IPS-18a (cell line): ENCODE measurements around the gene MSLN.

Source experiments
- H3K27ac ChIP-seq: one replicate; pipeline ENCODE4 v1.5.1; 2013; ENCODE audit warnings: low read length
- H3K27me3 ChIP-seq: one replicate; pipeline ENCODE4 v1.6.1; 2013; ENCODE audit warnings: mild to moderate bottlenecking, low read length; ENCODE audit not compliant: control insufficient read depth, insufficient read depth
- H3K36me3 ChIP-seq: one replicate; pipeline ENCODE4 v1.6.1; 2013; ENCODE audit warnings: low read depth, low read length; ENCODE audit not compliant: control insufficient read depth
- H3K4me1 ChIP-seq: one replicate; pipeline ENCODE4 v1.6.1; 2013; ENCODE audit warnings: low read depth, low read length; ENCODE audit not compliant: control insufficient read depth
- H3K4me3 ChIP-seq: one replicate; pipeline ENCODE4 v1.5.1; 2013; ENCODE audit warnings: low read length
- H3K9ac ChIP-seq: one replicate; pipeline ENCODE4 v1.6.1; 2013; ENCODE audit warnings: mild to moderate bottlenecking, low read length, moderate library complexity
- H3K9me3 ChIP-seq: one replicate; pipeline ENCODE4 v1.6.1; 2013; ENCODE audit warnings: low read depth, low read length; ENCODE audit not compliant: control insufficient read depth

MSLN gene

DNA sequence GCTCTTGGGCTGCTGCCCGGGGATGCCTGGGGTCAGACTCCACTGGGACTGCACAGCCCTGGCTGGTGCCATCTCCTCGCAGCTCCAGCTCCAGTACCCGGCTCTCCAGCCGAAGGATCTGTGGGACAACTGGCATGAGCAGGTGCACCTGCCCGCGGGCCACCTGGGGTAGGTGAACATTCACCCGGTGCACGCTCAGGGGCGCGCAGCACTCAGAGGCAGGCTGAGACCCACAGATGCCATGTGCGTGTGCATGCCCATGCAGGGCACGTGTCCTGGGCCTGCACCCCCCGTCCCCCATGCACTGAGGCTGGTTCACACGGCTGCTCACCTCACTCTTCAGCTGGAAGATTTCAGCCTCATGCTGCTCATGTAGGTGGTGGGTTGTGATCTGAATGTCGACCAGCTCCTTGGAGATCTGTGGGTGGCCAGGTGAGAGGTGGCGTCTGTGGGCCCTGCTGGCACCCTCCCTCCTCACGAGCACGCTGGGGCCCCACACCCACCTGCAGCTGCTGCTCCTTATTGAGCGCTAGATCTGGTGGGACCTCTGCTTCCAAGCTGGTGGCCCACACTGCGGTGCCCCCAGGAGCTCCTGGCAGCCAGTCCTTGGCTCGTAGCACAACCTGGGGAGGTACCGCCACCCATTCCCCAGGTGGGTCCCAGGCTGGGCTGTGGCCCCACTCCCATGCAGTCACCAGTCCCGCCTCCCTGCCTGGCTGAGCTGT, 34.9 kb upstream of the MSLN start:
- H3K4me1 ChIP-seq = no peaks in the 10 kb centered on the region
- H3K27ac ChIP-seq = no peak overlapping the region
- H3K9ac ChIP-seq = no peak overlapping the region
- peaks cover 18% of the 10 kb centered on the region for H3K27me3 ChIP-seq
- no peaks in the 10 kb centered on the region for H3K36me3 ChIP-seq
- H3K9me3 ChIP-seq = no peaks in the 10 kb centered on the region
- H3K4me3 ChIP-seq = peak overlapping the region; percentile 59

DNA sequence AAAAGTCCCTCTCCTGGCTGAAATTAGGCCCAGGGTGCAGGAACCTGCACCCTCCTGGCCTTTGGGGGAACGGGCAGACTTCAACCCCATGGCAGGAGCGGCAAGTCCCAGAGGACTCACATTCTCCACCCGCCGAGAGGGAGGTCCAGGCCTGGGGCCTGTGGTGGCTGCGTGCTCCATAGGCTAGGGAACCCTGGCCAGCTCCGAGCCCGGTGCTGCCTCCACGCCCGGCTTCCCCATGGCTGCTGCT, 34.4 kb upstream of the MSLN start:
- H3K36me3 ChIP-seq = no peaks in the 10 kb centered on the region
- H3K27ac ChIP-seq = no peak overlapping the region
- peak overlapping the region; percentile 59 for H3K4me3 ChIP-seq
- H3K4me1 ChIP-seq = no peaks in the 10 kb centered on the region
- peaks cover 18% of the 10 kb centered on the region for H3K27me3 ChIP-seq
- H3K9ac ChIP-seq = no peak overlapping the region
- no peaks in the 10 kb centered on the region for H3K9me3 ChIP-seq

- H3K4me1 ChIP-seq = no peaks in the 10 kb centered on the region
- peaks cover 18% of the 10 kb centered on the region for H3K27me3 ChIP-seq
- no peak within 1 kb of the TSS for H3K27ac ChIP-seq
- peak within 1 kb of the TSS; percentile 73 for H3K4me3 ChIP-seq
- no peaks in the 10 kb centered on the region for H3K36me3 ChIP-seq
- no peaks in the 10 kb centered on the region for H3K9me3 ChIP-seq
- peak within 1 kb of the TSS; percentile 36 for H3K9ac ChIP-seq
Observed at GRCh38 chr16:726438-727290, 33.9 kb upstream of the MSLN start, which contains the start of the genes CCDC78 and HAGHL. Gene CCDC78 (minus strand): TSS chr16:726443. CDS start chr16:726367, 76 bp downstream. Gene HAGHL (plus strand): TSS chr16:727106. CDS start chr16:727510, 404 bp downstream.

DNA sequence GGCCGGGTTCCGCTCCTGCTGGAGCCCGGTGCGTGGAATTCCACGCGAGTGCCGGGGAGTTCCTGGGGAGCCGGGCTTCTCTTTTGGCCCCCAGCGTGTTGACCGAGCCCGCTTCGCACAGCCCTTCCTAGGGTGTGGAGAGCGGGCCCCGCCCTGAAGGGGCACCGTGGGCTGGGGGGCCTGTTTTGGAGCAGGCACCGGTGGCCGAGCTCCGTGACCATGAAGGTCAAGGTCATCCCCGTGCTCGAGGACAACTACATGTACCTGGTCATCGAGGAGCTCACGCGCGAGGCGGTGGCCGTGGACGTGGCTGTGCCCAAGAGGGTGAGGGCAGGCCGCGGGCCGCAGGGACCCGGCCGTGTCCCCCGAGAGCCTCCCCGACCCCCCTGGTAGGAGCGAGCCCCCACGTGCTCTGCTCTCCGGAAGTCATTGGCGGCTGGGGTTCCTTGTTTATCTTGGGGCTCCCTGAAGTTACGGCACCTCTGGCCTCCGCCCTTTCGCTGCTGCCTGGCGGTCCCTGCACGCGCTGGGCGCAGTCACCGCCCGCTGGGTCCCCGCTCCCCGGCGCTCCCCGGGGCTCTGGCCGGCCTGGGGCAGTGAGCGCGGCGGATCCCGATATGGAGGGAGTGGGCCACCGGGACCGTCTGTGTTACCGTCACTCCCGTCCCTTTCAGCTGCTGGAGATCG, 33.1 kb upstream of the MSLN start:
- Histone ChIP-seq H3K4me3 (peak overlapping the region; percentile 73), H3K9ac (peak overlapping the region; percentile 36), H3K27ac (no peak overlapping the region), H3K9me3 (no peaks in the 10 kb centered on the region), H3K4me1 (no peaks in the 10 kb centered on the region), H3K27me3 (peaks cover 18% of the 10 kb centered on the region), H3K36me3 (no peaks in the 10 kb centered on the region)

GRCh38 chr16:728131-728889, 32.2 kb upstream of the MSLN start:
- H3K4me1 ChIP-seq = no peaks in the 10 kb centered on the region
- no peaks in the 10 kb centered on the region for H3K36me3 ChIP-seq
- H3K9ac ChIP-seq = peak overlapping the region; percentile 32
- peak overlapping the region; percentile 33 for H3K4me3 ChIP-seq
- no peak overlapping the region for H3K27ac ChIP-seq
- no peaks in the 10 kb centered on the region for H3K9me3 ChIP-seq
- peaks cover 18% of the 10 kb centered on the region for H3K27me3 ChIP-seq

- no peaks in the 10 kb centered on the region for H3K4me1 ChIP-seq
- H3K36me3 ChIP-seq = no peaks in the 10 kb centered on the region
- no peaks in the 10 kb centered on the region for H3K9me3 ChIP-seq
- no peak overlapping the region for H3K27ac ChIP-seq
- peak overlapping the region; percentile 33 for H3K4me3 ChIP-seq
- peaks cover 18% of the 10 kb centered on the region for H3K27me3 ChIP-seq
- no peak overlapping the region for H3K9ac ChIP-seq
Observed at GRCh38 chr16:728890-729744, 31.4 kb upstream of the MSLN start.

DNA sequence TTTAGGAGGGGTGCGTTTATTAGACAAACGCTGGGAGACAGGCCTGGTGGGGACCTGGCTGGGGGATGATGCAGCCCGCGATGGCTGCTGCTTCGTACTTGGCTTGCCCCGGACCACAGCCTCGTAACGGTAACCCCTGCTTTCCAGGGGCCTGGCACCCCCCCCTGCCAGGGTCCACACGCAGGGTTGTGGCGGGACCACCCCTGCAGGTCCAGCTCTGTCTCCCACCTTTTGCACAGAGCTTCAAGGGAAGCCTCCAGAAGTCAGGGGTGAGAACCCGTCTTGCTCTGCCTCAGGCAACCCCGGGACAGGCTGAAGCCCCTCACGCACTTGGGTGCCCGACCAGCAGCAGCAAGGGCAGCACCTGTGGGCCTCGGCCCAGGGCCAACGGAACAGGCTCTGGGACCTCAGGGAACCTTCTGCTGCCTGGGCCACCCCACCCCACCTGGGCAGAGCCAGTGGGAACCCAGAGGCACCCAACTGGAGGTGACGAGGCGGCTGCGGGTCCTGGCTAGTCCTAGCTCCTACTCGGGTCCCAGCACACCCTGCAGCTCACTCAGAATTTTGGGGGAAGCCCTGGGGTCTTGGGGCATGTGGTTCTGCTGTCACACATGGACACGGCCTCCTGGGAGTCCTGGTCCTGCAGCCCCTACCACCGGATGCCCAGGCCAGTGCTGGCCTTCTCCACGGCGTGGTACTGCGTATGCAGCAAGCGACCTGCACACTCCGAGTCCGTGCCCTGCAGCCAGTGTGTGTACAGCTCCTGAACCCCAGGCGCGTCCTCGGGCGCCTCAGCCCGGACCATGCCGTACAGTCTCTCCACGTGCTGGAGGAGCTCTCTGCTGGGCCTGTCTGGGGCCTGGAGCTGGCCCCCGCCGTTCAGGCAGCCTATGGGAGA, 30.5 kb upstream of the MSLN start:
- no peaks in the 10 kb centered on the region for H3K9me3 ChIP-seq
- H3K27me3 ChIP-seq = peaks cover 18% of the 10 kb centered on the region
- no peaks in the 10 kb centered on the region for H3K4me1 ChIP-seq
- no peak overlapping the region for H3K4me3 ChIP-seq
- H3K27ac ChIP-seq = no peak overlapping the region
- no peak overlapping the region for H3K9ac ChIP-seq
- no peaks in the 10 kb centered on the region for H3K36me3 ChIP-seq

GRCh38 chr16:730666-731509, 29.6 kb upstream of the MSLN start:
- H3K4me1 ChIP-seq = no peaks in the 10 kb centered on the region
- H3K27ac ChIP-seq = no peak overlapping the region
- H3K36me3 ChIP-seq = peaks cover 1% of the 10 kb centered on the region

DNA sequence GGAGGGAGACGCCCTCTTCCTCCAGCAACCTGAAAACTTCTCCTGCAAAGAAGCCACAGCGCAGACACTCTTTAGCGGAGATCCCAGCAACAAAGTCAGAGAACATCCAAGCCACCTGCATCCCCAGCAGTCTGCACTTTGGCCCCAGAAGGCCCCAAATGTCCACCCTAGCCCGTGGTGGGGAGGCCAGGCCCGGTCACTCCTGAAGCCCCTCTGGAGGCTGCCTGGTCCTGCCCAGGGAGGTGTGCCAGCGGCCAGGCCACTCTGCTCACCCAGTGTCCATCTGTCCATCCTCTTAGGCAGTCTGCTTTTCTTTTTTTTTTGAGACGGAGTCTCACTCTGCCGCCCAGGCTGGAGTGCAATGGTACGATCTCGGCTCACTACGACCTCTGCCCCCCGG, 28.2 kb upstream of the MSLN start:
- no peaks in the 10 kb centered on the region for H3K9me3 ChIP-seq
- H3K4me3 ChIP-seq = no peak overlapping the region
- H3K4me1 ChIP-seq = no peaks in the 10 kb centered on the region
- H3K27ac ChIP-seq = no peak overlapping the region
- H3K36me3 ChIP-seq = peaks cover 5% of the 10 kb centered on the region
- peaks cover 4% of the 10 kb centered on the region for H3K27me3 ChIP-seq
- no peak overlapping the region for H3K9ac ChIP-seq

More at GRCh38 chr16:730666-731509, 29.6 kb upstream of the MSLN start:
- peaks cover 13% of the 10 kb centered on the region for H3K27me3 ChIP-seq
- H3K4me3 ChIP-seq = no peak overlapping the region
- no peak overlapping the region for H3K9ac ChIP-seq
- no peaks in the 10 kb centered on the region for H3K9me3 ChIP-seq
